ENCODE measurements around the gene DBN1. TPM values are rescaled to one million over a fixed set of nuclear protein-coding genes. Genes with fewer than 3 reads are reported as not detected.

DBN1 gene
- total and polyA plus RNA-seq, 10 donors = 6.8 to 26.5 (median 17.0) TPM

- Histone ChIP-seq H3K27me3 (replicated peaks in 1 of 7) (no peaks in the 10 kb centered on the region), H3K4me3 (no peak overlapping the region), H3K4me1 (peaks cover 9 to 19% (median 13%) of the 10 kb centered on the region in 6 donors), H3K9me3 (no peaks in the 10 kb centered on the region), H3K27ac (no peak overlapping the region), H3K36me3 (peaks cover 0 to 83% (median 41%) of the 10 kb centered on the region in 6 donors)
- TF ChIP-seq POLR2A (IDR thresholded peaks at IDR 0.05) = no peak
- TF ChIP-seq POLR2AphosphoS5 (IDR thresholded peaks at IDR 0.05) = peak in 1 of 3 donors; percentile 38
- DNase-seq = peak; percentile 63
- 89 to 95% (median 92%) methylated on average over 22 of the region's 22 CpGs for WGBS, 5 donors
- intact Hi-C loops (cut with DNase I; ENCODE audit: low total_unique reads) = no loop called here
Measured at GRCh38 chr5:177483994-177484901, 10.8 kb upstream of the DBN1 start.

DNA sequence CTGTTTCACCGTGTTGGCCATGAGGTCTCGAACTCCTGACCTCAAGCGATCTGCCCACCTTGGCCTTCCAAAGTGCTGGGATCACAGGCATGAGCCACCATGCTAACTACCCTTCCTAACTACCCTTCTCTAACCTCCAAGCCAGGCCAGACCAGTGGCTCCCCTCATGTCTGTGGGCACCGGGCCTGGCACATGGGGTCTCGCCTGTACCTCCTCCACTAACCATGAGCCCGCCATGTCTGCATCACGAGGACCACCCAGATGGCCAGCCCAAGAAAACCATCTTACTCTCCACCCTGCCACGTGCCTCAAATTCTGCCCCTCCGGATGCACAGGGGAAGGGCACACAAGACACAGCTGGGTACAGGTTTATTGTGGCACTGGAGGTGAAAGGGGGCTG lies 9.6 kb upstream of the DBN1 start:
- Histone ChIP-seq H3K4me3 (no peak overlapping the region), H3K4me1 (peaks cover 16 to 30% (median 25%) of the 10 kb centered on the region in 6 donors)
- 94 to 97% (median 95%) methylated on average over 9 of the region's 9 CpGs for WGBS, 5 donors

GRCh38 chr5:177482359-177482795 lies 8.9 kb upstream of the DBN1 start:
- no peak overlapping the region for H3K27ac ChIP-seq
- 90 to 98% (median 94%) methylated on average over 10 of the region's 10 CpGs for WGBS, 5 donors
- H3K4me3 ChIP-seq = no peak overlapping the region
- peaks cover 0 to 64% (median 22%) of the 10 kb centered on the region in 6 donors for H3K36me3 ChIP-seq
- H3K27me3 ChIP-seq (replicated peaks in 1 of 7) = no peaks in the 10 kb centered on the region
- intact Hi-C loops (cut with DNase I; ENCODE audit: low total_unique reads) = no loop called here
- H3K9me3 ChIP-seq = no peaks in the 10 kb centered on the region
- H3K4me1 ChIP-seq = peaks cover 16 to 37% (median 29%) of the 10 kb centered on the region in 6 donors
- TF ChIP-seq POLR2A (IDR thresholded peaks at IDR 0.05) = no peak
- TF ChIP-seq POLR2AphosphoS5 (IDR thresholded peaks at IDR 0.05) = no peak
- no peak for TF ChIP-seq CTCF (IDR thresholded peaks at IDR 0.05 in 8 of 11, conservative IDR thresholded peaks at IDR 0.05 in 3 of 11)
- peak; percentile 54 for DNase-seq

More for the DNA sequence above, 9.6 kb upstream of the DBN1 start:
- H3K27ac ChIP-seq = no peak overlapping the region
- H3K9me3 ChIP-seq = no peaks in the 10 kb centered on the region
- peaks cover 0 to 71% (median 29%) of the 10 kb centered on the region in 6 donors for H3K36me3 ChIP-seq
- H3K27me3 ChIP-seq (replicated peaks in 1 of 7) = no peaks in the 10 kb centered on the region
- no peak for TF ChIP-seq POLR2AphosphoS5 (IDR thresholded peaks at IDR 0.05)
- TF ChIP-seq POLR2A (IDR thresholded peaks at IDR 0.05) = no peak
- intact Hi-C loops (cut with DNase I; ENCODE audit: low total_unique reads) = no loop called here
- peak; percentile 35 for DNase-seq

DNA sequence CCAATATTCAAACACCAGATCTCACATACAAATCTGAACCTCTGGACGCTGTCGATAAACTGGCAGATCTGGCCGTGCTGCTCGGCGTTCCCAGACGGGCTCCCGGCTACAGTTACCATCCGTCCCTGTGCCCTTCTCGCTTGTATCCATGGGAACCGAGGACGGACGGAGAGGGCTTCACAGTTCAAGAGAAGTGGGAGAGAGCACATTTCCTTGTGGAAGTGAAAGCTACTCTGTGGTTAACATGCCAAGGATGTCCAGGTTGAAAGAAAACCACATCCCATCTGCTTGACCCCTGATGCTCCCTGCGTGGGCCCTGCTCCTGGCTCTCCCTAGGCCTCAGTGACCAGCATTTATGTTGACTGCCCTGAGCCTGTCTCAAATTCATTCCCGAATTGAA lies 6.3 kb upstream of the DBN1 start:
- H3K27me3 ChIP-seq (replicated peaks in 1 of 7) = peaks cover 0 to under 1% (median 0%) of the 10 kb centered on the region in 7 donors
- H3K27ac ChIP-seq = peak overlapping the region in 7 of 8 donors; percentile 24 to 75 (median 52)
- intact Hi-C loops (cut with DNase I; ENCODE audit: low total_unique reads) = no loop called here
- H3K4me3 ChIP-seq = no peak overlapping the region
- TF ChIP-seq POLR2A (IDR thresholded peaks at IDR 0.05) (no peak), POLR2AphosphoS5 (IDR thresholded peaks at IDR 0.05) (peak in 2 of 3 donors; percentile 6 to 18), CTCF (IDR thresholded peaks at IDR 0.05 in 8 of 11, conservative IDR thresholded peaks at IDR 0.05 in 3 of 11) (no peak)
- no peak for DNase-seq
- peaks cover 16 to 62% (median 52%) of the 10 kb centered on the region in 6 donors for H3K4me1 ChIP-seq
- H3K36me3 ChIP-seq = peaks cover 0 to 38% (median 8%) of the 10 kb centered on the region in 6 donors
- H3K9me3 ChIP-seq = no peaks in the 10 kb centered on the region
- WGBS, 5 donors = 42 to 57% (median 50%) methylated on average over 14 of the region's 14 CpGs
